Measurements from ENCODE around the gene SOST. TPM values are rescaled to one million over a fixed set of nuclear protein-coding genes. Genes with fewer than 3 reads are reported as not detected.

Gene SOST
- total and polyA plus RNA-seq, 2 donors from 2014 or later: 0.09 to 15.1 TPM

- H3K27me3 ChIP-seq (ENCODE audit: control insufficient read depth, insufficient read depth, low read length): no peaks in the 10 kb centered on the region
- peaks cover 0 to 5% (median 0%) of the 10 kb centered on the region in 3 donors for H3K4me1 ChIP-seq (ENCODE audit: control insufficient read depth in 2 of 3, insufficient read depth in 2 of 3, low read depth in 1 of 3, low read length in 3 of 3)
- DNase-seq (no peak), FAIRE-seq (no peak)
- H3K9ac ChIP-seq (ENCODE audit: low read length in 3 of 3): no peak overlapping the region
- intact Hi-C loops (cut with DNase I): no loop called here
- TF ChIP-seq, protein P1, sequence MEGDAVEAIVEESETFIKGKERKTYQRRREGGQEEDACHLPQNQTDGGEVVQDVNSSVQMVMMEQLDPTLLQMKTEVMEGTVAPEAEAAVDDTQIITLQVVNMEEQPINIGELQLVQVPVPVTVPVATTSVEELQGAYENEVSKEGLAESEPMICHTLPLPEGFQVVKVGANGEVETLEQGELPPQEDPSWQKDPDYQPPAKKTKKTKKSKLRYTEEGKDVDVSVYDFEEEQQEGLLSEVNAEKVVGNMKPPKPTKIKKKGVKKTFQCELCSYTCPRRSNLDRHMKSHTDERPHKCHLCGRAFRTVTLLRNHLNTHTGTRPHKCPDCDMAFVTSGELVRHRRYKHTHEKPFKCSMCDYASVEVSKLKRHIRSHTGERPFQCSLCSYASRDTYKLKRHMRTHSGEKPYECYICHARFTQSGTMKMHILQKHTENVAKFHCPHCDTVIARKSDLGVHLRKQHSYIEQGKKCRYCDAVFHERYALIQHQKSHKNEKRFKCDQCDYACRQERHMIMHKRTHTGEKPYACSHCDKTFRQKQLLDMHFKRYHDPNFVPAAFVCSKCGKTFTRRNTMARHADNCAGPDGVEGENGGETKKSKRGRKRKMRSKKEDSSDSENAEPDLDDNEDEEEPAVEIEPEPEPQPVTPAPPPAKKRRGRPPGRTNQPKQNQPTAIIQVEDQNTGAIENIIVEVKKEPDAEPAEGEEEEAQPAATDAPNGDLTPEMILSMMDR (IDR thresholded peaks at IDR 0.05; ENCODE audit: borderline replicate concordance, extremely low read depth, insufficient read depth): no peak
- H3K27ac ChIP-seq (ENCODE audit: low read depth in 2 of 2, low read length in 2 of 2): no peak overlapping the region
- H3K36me3 ChIP-seq (ENCODE audit: control insufficient read depth in 2 of 3, insufficient read depth in 3 of 3, low read length in 3 of 3): peaks cover 0 to 64% (median 40%) of the 10 kb centered on the region in 3 donors
- no peaks in the 10 kb centered on the region for H3K9me3 ChIP-seq (ENCODE audit: control insufficient read depth in 2 of 3, insufficient read depth in 1 of 3, low read length in 3 of 3)
- no peak overlapping the region for H3K4me3 ChIP-seq (ENCODE audit: low read length in 3 of 3)
Observed at GRCh38 chr17:43769859-43770258, 11.3 kb upstream of the SOST start.

GRCh38 chr17:43769426-43769825, 10.8 kb upstream of the SOST start:
- DNase-seq: no peak
- TF ChIP-seq, protein P1 (IDR thresholded peaks at IDR 0.05; ENCODE audit: borderline replicate concordance, extremely low read depth, insufficient read depth): no peak
- no peak for FAIRE-seq
- H3K27ac ChIP-seq (ENCODE audit: low read depth in 2 of 2, low read length in 2 of 2): no peak overlapping the region
- peaks cover 0 to 62% (median 36%) of the 10 kb centered on the region in 3 donors for H3K36me3 ChIP-seq (ENCODE audit: control insufficient read depth in 2 of 3, insufficient read depth in 3 of 3, low read length in 3 of 3)
- peaks cover 0 to 5% (median 0%) of the 10 kb centered on the region in 3 donors for H3K4me1 ChIP-seq (ENCODE audit: control insufficient read depth in 2 of 3, insufficient read depth in 2 of 3, low read depth in 1 of 3, low read length in 3 of 3)
- no peak overlapping the region for H3K4me3 ChIP-seq (ENCODE audit: low read length in 3 of 3)
- intact Hi-C loops (cut with DNase I): no loop called here
- no peaks in the 10 kb centered on the region for H3K9me3 ChIP-seq (ENCODE audit: control insufficient read depth in 2 of 3, insufficient read depth in 1 of 3, low read length in 3 of 3)
- no peak overlapping the region for H3K9ac ChIP-seq (ENCODE audit: low read length in 3 of 3)
- no peaks in the 10 kb centered on the region for H3K27me3 ChIP-seq (ENCODE audit: control insufficient read depth, insufficient read depth, low read length)

DNA sequence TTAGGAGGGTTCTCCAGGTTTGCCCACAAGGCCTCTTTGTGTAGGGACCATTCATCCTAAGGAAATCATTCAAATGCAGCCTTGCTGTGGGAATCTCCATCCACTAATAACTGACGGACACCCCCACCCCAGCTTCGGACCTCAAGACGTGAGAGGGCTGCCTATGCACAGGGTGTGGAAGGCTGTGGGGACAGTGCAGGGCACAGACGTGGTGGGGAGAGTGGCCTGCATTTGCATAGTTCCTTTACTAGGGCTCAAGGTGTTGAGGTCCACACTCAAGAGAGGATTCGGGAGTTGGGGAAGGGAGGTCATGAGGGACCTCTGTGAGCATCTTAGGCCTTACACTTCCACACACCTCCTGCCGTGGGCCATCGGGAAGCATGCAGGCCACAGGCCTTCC, 10.4 kb upstream of the SOST start:
- H3K36me3 ChIP-seq (ENCODE audit: control insufficient read depth in 2 of 3, insufficient read depth in 3 of 3, low read length in 3 of 3): peaks cover 0 to 57% (median 31%) of the 10 kb centered on the region in 3 donors
- FAIRE-seq (no peak), DNase-seq (no peak)
- H3K4me1 ChIP-seq (ENCODE audit: control insufficient read depth in 2 of 3, insufficient read depth in 2 of 3, low read depth in 1 of 3, low read length in 3 of 3): peaks cover 0 to 5% (median 0%) of the 10 kb centered on the region in 3 donors
- H3K27me3 ChIP-seq (ENCODE audit: control insufficient read depth, insufficient read depth, low read length): no peaks in the 10 kb centered on the region
- H3K27ac ChIP-seq (ENCODE audit: low read depth in 2 of 2, low read length in 2 of 2): no peak overlapping the region
- H3K9ac ChIP-seq (ENCODE audit: low read length in 3 of 3): no peak overlapping the region
- no peak overlapping the region for H3K4me3 ChIP-seq (ENCODE audit: low read length in 3 of 3)
- no peaks in the 10 kb centered on the region for H3K9me3 ChIP-seq (ENCODE audit: control insufficient read depth in 2 of 3, insufficient read depth in 1 of 3, low read length in 3 of 3)
- intact Hi-C loops (cut with DNase I): no loop called here
- TF ChIP-seq, protein P1 (IDR thresholded peaks at IDR 0.05; ENCODE audit: borderline replicate concordance, extremely low read depth, insufficient read depth): no peak

DNA sequence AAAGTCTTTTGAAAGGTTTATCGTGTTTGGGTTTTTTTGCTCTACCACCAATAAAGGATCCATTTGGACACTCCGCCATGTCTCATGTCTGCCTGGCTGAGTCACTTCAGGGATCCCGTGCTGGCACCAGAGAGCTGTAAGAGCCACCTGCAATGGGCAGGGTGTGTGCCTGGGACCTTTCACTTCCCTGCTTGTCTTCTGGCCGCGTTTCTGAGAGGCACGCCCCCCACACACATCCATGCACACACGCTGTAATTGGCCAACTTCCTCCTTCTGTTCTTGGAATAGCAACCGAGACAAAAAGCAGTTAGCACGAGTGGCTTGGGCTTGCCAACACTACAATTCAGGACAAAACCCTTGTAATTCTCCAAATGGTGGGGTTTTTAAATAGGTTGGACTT, 9.8 kb upstream of the SOST start:
- DNase-seq (no peak), FAIRE-seq (no peak)
- Histone ChIP-seq H3K9ac (ENCODE audit: low read length in 3 of 3) (no peak overlapping the region), H3K4me3 (ENCODE audit: low read length in 3 of 3) (no peak overlapping the region), H3K36me3 (ENCODE audit: control insufficient read depth in 2 of 3, insufficient read depth in 3 of 3, low read length in 3 of 3) (peaks cover 0 to 52% (median 29%) of the 10 kb centered on the region in 3 donors), H3K4me1 (ENCODE audit: control insufficient read depth in 2 of 3, insufficient read depth in 2 of 3, low read depth in 1 of 3, low read length in 3 of 3) (peaks cover 0 to 5% (median 0%) of the 10 kb centered on the region in 3 donors), H3K27ac (ENCODE audit: low read depth in 2 of 2, low read length in 2 of 2) (no peak overlapping the region), H3K9me3 (ENCODE audit: control insufficient read depth in 2 of 3, insufficient read depth in 1 of 3, low read length in 3 of 3) (no peaks in the 10 kb centered on the region), H3K27me3 (ENCODE audit: control insufficient read depth, insufficient read depth, low read length) (no peaks in the 10 kb centered on the region)
- intact Hi-C loops (cut with DNase I): no loop called here
- TF ChIP-seq, protein P1 (IDR thresholded peaks at IDR 0.05; ENCODE audit: borderline replicate concordance, extremely low read depth, insufficient read depth): no peak

Measured in kidney (tissue), 14 donors.